Hepatic stellate cell (primary cell): Measurements from ENCODE around the gene ATAT1.
A peak's percentile ranks its signal among the peaks of the same experiment; 100 is the strongest.

Experiments
- DNase-seq: peaks from one replicate; pipeline ENCODE4 v3.0.0; 2011; ENCODE audit warnings: low spot score

The ATAT1 gene

DNA sequence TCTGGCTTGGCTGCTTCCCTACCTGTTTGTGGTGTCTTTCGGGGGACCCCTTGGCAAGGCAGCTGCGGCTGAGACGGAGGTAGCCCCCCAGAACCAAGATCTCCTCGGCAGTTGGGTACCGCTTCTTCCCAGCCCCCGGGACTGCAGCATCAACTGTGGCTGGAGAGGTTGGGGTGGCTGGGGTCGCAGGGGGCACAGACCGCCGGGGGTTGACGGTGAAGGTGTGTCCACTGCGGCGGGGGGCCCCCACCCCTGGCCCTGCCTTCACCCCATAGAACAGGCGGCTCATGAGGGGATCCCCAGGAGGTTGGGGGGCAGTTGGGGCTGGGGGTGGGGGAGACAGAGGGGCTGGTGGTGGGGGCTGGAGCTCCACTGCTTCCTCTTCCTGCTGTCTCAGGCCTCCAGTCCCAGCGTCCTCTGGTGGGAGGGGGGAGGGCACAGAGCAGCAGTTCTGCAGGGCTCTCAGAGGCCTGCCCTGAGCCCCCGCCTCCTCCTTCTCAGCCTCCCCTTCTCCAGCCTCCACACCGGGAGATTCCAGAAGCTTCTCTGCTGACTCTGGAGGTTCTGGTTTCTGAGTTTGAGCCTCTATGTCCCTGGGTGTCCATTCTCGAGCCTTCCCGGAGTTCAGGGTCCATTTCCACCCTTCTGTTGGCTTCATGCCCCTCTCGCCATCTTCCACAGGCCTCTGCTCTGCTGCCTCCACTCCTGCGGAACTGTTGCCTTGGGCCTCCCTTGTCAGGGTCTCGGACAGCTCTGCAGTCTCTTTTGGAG is 57.9 kb downstream of the ATAT1 start:
- DNase-seq = peak; percentile 53

- no peak for DNase-seq
Observed at GRCh38 chr6:30685157-30686008, 58.7 kb downstream of the ATAT1 start.

- peak; percentile 73 for DNase-seq
Observed at GRCh38 chr6:30686009-30686907, 59.6 kb downstream of the ATAT1 start, which contains the start of gene PPP1R18. Gene PPP1R18 (minus strand): TSS chr6:30686645. CDS start chr6:30686018, 627 bp downstream.

DNA sequence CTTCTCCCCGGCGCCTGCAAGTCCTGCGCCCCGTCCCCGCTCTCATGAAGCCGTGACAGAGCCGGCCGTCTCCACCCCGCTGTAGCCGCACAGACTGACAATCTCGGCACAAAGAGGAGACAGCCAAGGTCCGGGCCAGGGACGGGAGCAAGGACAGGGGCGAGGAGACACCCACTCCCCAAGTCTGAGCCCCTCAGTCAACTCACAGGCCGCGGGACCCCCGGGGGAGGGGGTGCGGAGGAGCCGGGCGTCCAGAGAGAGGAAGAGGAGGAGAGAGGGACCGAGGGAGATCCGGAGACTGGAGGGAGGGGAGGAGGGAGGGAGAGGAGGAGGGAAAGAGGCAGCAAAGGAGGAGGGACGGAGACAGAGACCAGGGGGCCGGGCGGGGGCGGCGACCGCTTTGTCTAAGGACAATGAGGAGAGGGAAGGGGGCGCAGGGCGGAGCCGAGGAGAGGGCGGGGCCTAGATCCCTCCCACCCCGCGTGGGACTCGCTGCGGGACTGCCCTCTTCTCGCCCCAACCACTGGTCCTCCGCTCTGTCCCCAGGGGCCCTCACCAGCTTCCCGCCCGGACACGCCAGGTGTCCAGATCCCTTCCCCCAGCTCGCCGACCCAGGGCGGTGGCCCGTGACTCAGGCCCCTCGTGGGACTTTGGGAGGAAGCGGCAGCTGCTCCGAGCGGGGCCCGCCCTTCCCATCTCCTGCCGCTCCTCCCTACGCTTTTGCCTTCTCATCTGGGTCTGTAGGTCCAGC is 60.4 kb downstream of the ATAT1 start:
- DNase-seq = peak; percentile 95

DNA sequence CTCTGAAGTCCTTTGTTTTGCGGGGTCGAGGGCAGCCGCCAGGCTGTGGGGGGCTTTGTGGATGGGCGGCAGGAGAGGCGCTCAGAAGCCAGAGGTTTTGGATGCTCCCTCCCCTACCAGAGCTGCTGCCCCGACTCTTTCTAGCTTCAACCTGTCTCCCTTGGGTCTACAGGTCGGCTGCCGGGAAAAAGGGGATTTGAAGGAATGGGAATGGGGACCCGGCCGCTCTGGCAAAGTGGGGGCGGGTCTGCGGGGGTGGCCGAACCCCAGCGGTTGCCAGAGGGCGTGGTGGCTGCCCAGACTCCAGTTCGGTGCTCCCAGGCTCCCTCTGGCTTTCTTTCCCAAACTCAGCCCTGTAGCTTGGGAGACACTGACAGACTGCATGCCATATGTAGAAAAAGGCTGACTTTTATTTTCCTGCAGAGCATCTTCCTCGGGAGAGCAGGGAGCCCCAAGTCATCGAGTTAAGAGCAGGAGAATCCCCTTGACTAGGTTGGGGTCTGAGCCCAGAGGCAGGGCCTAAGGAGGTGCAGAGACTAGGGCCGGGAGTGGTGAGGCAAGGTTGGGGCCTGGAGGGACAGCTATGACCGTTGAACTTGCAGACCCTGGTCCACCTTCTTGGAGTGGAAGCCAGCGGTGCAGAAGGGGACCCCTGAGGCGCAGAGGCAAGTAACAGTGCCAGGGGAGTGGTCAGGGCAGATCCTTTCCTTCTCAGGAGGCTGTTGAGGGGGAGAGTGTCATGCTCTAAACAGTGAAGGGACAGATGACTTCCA is 61.2 kb downstream of the ATAT1 start:
- DNase-seq = no peak

DNA sequence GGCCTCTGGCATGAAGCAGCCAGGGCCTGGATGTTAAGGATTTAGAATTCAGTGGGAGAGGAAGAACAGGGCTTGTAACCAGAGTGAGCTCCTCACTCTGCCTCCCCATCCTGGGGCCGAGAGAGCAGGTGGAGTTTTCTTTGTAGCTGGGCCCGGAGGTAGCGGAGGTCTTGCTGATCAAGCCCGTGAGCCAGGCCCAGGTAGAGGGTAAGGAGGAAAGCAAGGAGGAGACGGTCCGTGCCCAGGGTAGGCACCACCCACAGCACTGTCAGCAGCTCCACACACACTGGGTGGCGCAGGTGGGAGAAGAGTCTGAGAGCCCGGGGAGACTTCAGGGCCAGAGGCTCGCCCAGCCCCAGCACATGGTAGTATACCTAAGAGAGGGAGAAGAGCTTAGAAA is 61.9 kb downstream of the ATAT1 start:
- no peak for DNase-seq

DNA sequence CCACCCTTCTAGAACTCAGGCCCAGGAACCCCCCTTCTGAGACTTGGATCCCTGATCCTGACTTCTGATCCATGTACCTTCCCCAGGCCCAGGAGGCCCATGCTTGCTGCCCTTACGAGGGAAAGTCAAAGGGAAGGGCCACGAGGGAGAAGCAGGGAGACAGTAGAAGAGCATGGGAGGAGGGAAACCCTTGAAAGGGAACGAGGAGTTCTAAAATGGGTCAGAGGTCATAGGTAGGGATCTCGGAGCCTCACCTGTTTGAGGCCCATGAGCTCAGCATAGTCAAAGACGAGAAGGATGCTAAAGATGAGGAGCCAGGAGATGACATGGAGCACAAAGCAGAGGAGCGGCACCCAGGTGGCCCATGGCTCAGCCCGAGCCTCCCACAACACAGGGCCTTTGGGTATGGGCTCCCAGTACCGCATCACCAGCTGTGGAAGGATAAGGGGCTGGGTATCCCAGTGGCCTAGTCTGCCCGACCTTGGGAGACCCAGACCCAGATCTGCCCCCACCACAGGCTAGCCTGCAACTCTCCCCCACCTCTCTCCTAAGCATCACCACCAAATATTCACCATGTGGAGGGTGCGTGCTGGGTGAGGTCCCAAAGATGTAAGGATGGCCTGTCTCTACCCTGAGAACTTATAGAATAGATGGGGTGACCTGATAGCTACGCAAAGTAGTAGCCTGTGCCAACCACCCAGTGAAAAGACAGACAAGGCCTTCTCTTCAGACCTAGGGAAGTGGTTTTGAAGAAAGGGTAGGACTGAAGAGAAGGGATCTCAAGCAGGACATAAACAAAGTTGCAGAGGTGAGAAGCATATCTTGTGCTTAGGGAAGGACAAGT is 62.6 kb downstream of the ATAT1 start:
- no peak for DNase-seq

- DNase-seq = no peak
Observed at GRCh38 chr6:30689985-30690384, 63.3 kb downstream of the ATAT1 start.

DNA sequence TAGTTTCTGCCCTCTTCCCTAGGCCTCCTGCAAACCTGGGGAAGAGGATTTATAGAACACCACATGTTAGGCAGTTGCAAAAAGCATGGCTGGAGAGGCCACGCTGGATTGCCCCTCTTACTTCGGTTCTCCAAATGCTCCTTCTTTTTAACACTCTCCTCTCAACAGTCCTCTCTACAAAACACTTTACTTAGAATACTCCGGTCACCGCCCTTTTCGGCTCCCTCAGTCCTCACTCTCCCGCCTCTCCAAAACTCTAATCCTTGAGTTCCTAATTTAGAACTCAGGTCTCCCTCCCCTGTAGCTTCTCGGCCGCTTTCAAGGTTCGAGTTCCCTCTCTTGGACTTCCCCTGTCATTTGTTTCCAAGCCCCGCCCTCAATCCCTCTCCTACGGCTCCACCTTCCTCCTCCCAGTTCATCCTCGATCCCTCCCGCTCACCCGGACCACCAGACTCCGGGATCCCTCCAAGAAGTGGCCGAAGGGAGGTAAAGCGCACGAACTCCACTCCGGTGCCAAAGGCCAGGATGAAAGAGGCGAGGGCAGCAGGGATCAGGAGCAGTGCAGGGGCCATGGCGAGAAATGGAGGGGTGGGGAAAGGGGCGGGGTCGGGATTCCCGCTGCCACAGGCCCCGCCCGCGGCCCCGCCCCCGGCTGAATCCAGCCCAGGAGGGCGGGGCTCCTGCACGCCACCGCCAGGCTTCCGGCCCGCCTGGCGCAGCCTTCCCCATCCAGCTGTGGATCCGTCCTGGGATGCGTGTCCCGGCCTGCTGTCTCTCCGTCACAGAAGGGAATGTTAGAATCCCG is 63.9 kb downstream of the ATAT1 start, which contains the start of gene NRM:
Gene NRM (minus strand): TSS at position 582 of the 805 bp plus-strand sequence. CDS start 10 bp downstream, at position 572.
- DNase-seq = peak; percentile 89

- no peak for DNase-seq
Observed at GRCh38 chr6:30691208-30691847, 64.7 kb downstream of the ATAT1 start.
